Muscle of leg (tissue), 11 donors: ENCODE data around the gene MAGI2. TPM values are rescaled to one million over a fixed set of nuclear protein-coding genes. Genes with fewer than 3 reads are reported as not detected.
"Not testable (repeated sequence)": the region's sequence is repeated elsewhere in the genome, so short reads cannot be mapped to it uniquely, and the experiment has no call there.

Source experiments
- DNase-seq: peaks from one replicate; pipeline ENCODE4 v3.0.0; 2013
- H3K27ac ChIP-seq: one replicate; pipeline ENCODE4 v1.5.1; 2013; ENCODE audit warnings: mild to moderate bottlenecking, low read length, control low read depth
- H3K27me3 ChIP-seq: one replicate; pipeline ENCODE4 v1.6.1; 2013; ENCODE audit warnings: low read length; ENCODE audit not compliant: control insufficient read depth, insufficient read depth
- H3K36me3 ChIP-seq: one replicate; pipeline ENCODE4 v1.6.1; 2013; ENCODE audit warnings: low read length; ENCODE audit not compliant: control insufficient read depth, insufficient read depth
- H3K4me1 ChIP-seq: one replicate; pipeline ENCODE4 v1.6.1; 2013; ENCODE audit warnings: low read length; ENCODE audit not compliant: control insufficient read depth, insufficient read depth
- H3K4me3 ChIP-seq: one replicate; pipeline ENCODE4 v1.5.1; 2013; ENCODE audit warnings: low read length, control low read depth
- H3K9me3 ChIP-seq: replicated peaks from 2 replicates; pipeline ENCODE4 v1.6.1; 2013; ENCODE audit warnings: low read depth, low read length; ENCODE audit not compliant: control insufficient read depth
- WGBS: methylation state at CpG from one replicate; pipeline ENCODE4 v1.1.5; 2013; ENCODE audit warnings: missing lambda C conversion rate; ENCODE audit not compliant: insufficient coverage; 5-methylcytosine and 5-hydroxymethylcytosine counted together
- polyA plus RNA-seq, 8 donors: library from polyadenylated mRNA; unstranded; fragments of 120-200 nt; gene quantifications; one replicate each; pipeline versions ENCODE4 v1.2.1 to v1.2.3, GENCODE V29; 2013; ENCODE audit warnings: inconsistent platforms in 1 of 8, low replicate concordance in 1 of 8; ENCODE audit not compliant: insufficient read length in 8 of 8, insufficient read depth in 1 of 8
- total RNA-seq: library from RNA; stranded (reverse); fragments of 120-200 nt; gene quantifications from one replicate; pipeline ENCODE4 v1.2.4, GENCODE V29; 2013

Gene MAGI2
- total and polyA plus RNA-seq, 9 donors: 3.5 to 6.3 (median 5.2) TPM

DNA sequence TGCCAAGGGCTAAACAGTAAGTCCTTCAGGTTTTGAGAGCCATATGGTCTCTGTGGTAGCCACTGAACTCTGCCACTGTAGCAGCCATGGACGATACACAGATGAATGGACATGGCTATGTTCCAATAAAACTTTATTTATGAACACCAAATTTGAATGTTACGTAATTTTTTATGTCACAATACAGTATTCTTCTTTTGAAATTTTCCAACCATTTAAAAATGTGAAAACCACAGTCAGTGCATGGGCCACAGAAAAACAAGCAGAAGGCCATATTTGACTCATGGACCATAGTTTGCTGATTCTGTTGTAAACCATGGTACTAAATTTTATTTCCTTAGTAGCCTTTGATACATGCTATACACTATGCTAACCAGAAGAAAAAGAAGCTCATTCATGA, 361.8 kb downstream of the MAGI2 start:
- H3K4me1 ChIP-seq: no peaks in the 10 kb centered on the region
- H3K9me3 ChIP-seq: no peaks in the 10 kb centered on the region
- H3K36me3 ChIP-seq: no peaks in the 10 kb centered on the region
- DNase-seq: no peak
- 100% methylated on average over 1 of the region's 2 CpGs for WGBS
- no peaks in the 10 kb centered on the region for H3K27me3 ChIP-seq
- H3K27ac ChIP-seq: no peak overlapping the region
- no peak overlapping the region for H3K4me3 ChIP-seq

DNA sequence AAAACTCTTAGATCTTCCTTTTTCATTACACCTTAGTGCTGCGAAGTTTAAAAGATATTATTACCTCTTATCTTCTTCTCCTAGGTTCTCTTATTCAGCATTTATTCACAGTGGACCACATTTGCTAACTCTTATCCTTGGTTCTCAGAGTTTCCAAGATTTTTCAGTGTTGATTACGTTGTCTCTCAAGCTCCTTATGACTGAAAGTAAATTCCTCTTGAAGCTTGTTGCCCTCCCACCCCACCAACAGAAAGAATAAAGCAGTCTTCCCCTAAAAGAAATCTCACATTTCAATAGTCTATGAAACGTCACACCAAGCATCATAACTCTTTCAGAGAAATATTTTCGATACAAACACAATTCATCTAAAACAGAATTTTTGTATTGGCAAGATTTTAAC, 362.5 kb downstream of the MAGI2 start:
- Histone ChIP-seq H3K36me3 (no peaks in the 10 kb centered on the region), H3K27ac (no peak overlapping the region), H3K9me3 (no peaks in the 10 kb centered on the region), H3K4me1 (no peaks in the 10 kb centered on the region), H3K27me3 (no peaks in the 10 kb centered on the region), H3K4me3 (no peak overlapping the region)
- DNase-seq: no peak
- 44% methylated on average over 1 of the region's 4 CpGs for WGBS

DNA sequence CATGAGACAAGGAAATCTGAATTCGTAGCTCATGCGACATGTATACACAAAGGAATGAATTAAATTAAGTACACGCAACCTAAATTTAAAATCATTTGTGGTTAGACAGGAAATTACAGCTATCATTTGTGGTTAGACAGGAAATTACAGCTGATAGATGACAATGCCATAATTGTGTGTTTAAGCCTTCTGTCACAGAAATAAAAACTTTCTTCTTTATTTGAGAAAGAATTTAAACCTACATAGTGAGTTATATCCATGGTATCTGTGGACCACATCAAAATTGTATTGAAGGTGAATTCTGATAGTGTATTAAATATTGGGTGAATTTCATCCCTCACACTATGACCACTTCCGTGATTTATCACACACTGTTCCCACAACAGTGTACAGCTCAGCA, 362.9 kb downstream of the MAGI2 start:
- H3K36me3 ChIP-seq: no peaks in the 10 kb centered on the region
- H3K4me3 ChIP-seq: no peak overlapping the region
- H3K9me3 ChIP-seq: no peaks in the 10 kb centered on the region
- DNase-seq: no peak
- no CpG with 5 or more reads among the region's 4 CpGs for WGBS
- H3K27ac ChIP-seq: no peak overlapping the region
- no peaks in the 10 kb centered on the region for H3K4me1 ChIP-seq
- H3K27me3 ChIP-seq: no peaks in the 10 kb centered on the region

DNA sequence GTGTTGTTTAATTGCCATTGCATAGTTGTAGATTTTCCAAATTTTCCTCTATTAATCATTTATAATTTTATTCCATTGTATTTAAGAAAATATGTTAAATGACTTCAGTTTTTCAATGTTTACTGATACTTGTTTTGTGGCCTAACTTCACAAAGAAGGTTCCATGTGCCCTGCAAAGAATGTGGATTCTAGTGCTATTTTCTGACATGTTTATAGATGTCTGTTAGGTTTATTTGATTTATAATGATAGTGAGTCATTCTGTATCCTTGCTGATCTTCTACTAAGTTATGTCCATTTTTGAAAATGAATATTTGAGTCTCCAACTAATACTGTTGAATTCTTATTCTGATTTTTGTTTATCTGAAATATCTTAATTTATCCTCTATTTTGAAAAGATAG, 369.0 kb downstream of the MAGI2 start:
- H3K27ac ChIP-seq: no peak overlapping the region
- H3K9me3 ChIP-seq: no peaks in the 10 kb centered on the region
- no peak for DNase-seq
- no peaks in the 10 kb centered on the region for H3K4me1 ChIP-seq
- H3K36me3 ChIP-seq: no peaks in the 10 kb centered on the region
- H3K27me3 ChIP-seq: no peaks in the 10 kb centered on the region
- H3K4me3 ChIP-seq: no peak overlapping the region

DNA sequence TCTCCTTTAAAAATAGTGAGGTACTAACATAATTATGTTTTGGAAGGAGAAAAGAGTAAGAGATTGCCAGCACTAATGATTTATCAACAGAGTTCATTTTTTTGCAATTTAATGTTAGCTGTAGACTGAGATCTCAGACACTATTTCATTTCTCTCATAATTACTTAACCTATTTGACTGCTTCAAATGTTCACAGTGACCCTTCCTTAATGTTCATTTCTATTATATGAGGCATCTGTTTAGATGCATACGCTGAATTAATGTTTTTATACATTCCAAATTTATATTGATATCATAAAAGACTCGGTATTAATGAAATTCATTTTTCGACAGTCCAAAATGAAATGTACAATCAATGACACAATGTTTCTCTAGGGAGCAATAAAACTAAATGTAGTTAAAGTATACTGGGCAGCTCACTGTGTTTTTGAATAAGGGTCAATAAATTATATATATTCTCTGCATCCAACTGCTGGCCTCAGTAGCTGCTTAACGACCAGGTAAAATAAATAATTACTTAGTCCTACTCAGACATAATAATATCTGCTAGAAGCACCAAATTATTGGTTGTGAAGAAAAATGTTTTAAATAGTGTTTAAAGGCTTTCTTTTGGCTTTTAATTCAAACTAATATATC, 373.4 kb downstream of the MAGI2 start:
- H3K9me3 ChIP-seq: no peaks in the 10 kb centered on the region
- no peak overlapping the region for H3K27ac ChIP-seq
- no peaks in the 10 kb centered on the region for H3K36me3 ChIP-seq
- H3K4me1 ChIP-seq: no peaks in the 10 kb centered on the region
- H3K4me3 ChIP-seq: no peak overlapping the region
- no peaks in the 10 kb centered on the region for H3K27me3 ChIP-seq
- DNase-seq: no peak
- no CpG with 5 or more reads among the region's 4 CpGs for WGBS

DNA sequence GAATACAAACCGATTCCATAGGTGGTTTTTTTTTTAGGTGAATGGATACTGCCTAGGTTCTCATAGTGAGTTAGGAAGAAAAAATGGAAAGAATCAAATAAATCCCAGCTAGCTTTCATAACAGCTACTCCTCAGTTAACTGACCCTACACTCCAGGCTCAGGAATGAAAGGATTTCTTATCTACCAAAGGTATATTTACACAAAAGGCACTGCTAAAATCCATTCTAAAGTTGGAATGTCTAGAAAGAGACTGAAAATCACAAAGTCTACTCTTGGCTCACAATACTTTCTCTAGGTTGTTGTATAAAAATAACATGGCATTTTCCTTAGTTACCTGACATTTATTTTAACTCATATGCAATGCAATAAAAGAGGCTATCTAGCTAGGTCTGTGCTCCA, 375.2 kb downstream of the MAGI2 start:
- no peak overlapping the region for H3K4me3 ChIP-seq
- no peak for DNase-seq
- no peaks in the 10 kb centered on the region for H3K9me3 ChIP-seq
- H3K27me3 ChIP-seq: no peaks in the 10 kb centered on the region
- no CpG with 5 or more reads among the region's 1 CpG for WGBS
- no peak overlapping the region for H3K27ac ChIP-seq
- no peaks in the 10 kb centered on the region for H3K36me3 ChIP-seq
- no peaks in the 10 kb centered on the region for H3K4me1 ChIP-seq

DNA sequence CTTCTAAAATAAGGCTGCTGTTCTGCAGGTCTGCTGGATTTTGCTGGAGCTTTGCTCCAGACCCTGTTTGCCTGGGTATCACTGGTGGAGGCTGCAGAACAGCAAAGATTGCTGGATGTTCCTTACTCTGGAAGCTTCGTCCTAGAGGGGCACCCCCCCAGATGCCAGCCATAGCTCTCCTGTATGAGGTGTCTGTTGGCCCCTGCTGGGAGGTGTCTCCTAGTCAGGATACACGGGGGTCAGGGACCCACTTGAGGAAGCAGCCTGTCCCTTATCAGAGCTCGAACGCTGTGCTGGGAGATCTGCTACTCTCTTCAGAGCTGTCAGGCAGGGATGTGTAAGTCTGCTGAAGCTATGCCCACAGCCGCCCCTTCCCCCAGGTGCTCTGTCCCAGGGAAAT, 382.3 kb downstream of the MAGI2 start:
- H3K27me3 ChIP-seq, H3K4me3 ChIP-seq, H3K4me1 ChIP-seq, H3K36me3 ChIP-seq, H3K9me3 ChIP-seq, H3K27ac ChIP-seq, DNase-seq: not testable (repeated sequence)
- 77% methylated on average over 4 of the region's 5 CpGs for WGBS

DNA sequence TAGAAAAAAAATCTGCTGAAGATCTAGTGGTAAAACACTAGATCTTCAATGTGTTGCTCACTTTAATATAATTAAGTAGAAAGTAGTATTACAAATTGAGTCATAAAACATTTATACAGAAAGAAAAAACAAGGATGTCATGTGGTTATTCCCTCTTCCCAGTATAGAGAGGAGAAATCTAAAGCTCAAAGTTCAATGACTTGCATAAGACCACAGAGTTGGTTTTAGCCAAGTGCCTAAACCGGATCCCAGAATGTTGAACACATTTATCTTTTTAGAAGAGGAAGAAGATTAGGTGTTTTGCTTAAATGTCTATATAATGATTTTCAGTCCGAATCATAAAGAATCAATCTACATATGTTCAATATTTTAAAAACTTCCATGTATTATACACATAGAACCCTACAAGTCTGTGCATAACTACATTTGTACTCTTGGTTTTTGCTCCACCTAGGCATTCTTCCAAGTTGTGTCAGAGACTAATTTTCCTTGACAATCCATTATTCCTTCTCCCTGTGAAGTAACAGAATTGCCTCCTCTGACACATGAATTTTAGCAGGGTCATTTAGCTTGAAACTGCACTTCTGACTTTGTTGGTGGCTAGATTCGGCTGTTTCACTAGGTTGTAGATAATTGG, 389.2 kb downstream of the MAGI2 start:
- H3K27me3 ChIP-seq: no peaks in the 10 kb centered on the region
- no peaks in the 10 kb centered on the region for H3K4me1 ChIP-seq
- WGBS: no CpG with 5 or more reads among the region's 3 CpGs
- no peak overlapping the region for H3K27ac ChIP-seq
- no peak for DNase-seq
- no peak overlapping the region for H3K4me3 ChIP-seq
- no peaks in the 10 kb centered on the region for H3K36me3 ChIP-seq
- no peaks in the 10 kb centered on the region for H3K9me3 ChIP-seq

DNA sequence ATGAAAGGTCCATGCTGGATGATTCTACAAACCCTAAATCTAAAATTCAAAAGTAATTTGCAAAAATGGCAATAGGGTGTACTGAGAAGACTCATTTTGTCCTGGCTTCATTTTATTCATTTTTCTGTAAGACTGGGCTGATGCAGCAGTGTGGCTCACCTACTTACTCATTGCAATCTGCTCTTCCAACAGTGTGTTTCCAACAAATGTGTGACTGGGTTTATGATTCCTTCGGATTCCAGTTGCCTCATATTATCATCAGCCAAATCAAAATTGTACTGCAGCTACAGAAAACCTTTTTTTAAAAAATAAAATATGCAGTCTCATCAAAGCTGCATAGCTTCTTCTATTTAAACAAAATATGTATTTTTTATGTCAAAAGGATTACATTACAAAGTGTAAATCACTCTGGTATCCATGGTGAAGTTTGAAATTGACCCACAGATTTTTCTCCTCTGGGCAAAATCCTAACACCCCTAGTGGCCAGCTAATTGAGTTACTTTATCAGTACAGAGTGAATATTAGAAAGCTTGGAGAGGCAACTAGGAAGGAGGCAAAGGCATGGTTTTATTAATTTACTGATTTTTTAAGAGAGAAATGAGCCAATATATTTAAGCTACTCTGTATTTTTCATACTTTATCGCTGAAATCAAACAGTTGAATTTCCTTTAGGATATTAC, 390.3 kb downstream of the MAGI2 start:
- no peaks in the 10 kb centered on the region for H3K9me3 ChIP-seq
- H3K36me3 ChIP-seq: no peaks in the 10 kb centered on the region
- H3K27me3 ChIP-seq: no peaks in the 10 kb centered on the region
- no peaks in the 10 kb centered on the region for H3K4me1 ChIP-seq
- WGBS: 60% methylated on average over 1 of the region's 2 CpGs
- DNase-seq: no peak
- no peak overlapping the region for H3K27ac ChIP-seq
- no peak overlapping the region for H3K4me3 ChIP-seq

DNA sequence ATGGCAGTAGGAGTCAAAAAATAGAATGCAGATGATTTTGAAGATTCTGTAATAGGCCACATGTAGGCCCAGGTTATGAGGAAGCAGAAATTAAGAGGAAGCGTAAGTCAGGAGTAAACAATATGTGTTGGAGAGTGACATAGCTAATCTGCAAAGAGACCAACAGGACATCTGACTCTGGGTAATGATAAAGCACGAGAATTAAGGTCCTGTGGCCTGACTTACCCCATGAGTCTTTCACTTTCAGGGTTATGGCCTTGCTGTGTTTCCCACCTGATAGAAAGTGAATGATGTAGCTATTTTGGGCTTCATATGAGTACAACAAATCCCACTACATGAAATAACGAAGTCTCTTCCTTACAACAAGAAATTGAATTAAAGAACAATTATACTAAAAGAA, 393.0 kb downstream of the MAGI2 start:
- H3K27me3 ChIP-seq: no peaks in the 10 kb centered on the region
- H3K4me3 ChIP-seq: no peak overlapping the region
- WGBS: 89% methylated on average over 1 of the region's 3 CpGs

More for the DNA sequence above, 393.0 kb downstream of the MAGI2 start:
- Histone ChIP-seq H3K4me1 (no peaks in the 10 kb centered on the region), H3K27ac (no peak overlapping the region), H3K9me3 (no peaks in the 10 kb centered on the region), H3K36me3 (no peaks in the 10 kb centered on the region)
- DNase-seq: no peak
